GM21737 (cell line): Measurements from ENCODE around the gene LAIR1.
"Not testable (repeated sequence)": the region's sequence is repeated elsewhere in the genome, so short reads cannot be mapped to it uniquely, and the experiment has no call there.

Source experiments
- ATAC-seq: cut with Tn5 transposase; IDR thresholded peaks from one replicate; pipeline ENCODE4 v1.9.1; 2021; ENCODE audit warnings: mild to moderate bottlenecking, moderate library complexity; ENCODE audit not compliant: unreplicated experiment

The LAIR1 gene

GRCh38 chr19:54364775-54365257 is at the start of gene LAIR1:
Gene LAIR1 (minus strand): TSS chr19:54364931. CDS start chr19:54364804, 127 bp downstream.
- no peak for ATAC-seq

GRCh38 chr19:54414156-54414555 is 49.4 kb upstream of the LAIR1 start:
- no peak for ATAC-seq

GRCh38 chr19:54412877-54413276 is 48.1 kb upstream of the LAIR1 start:
- no peak for ATAC-seq

- ATAC-seq = no peak
Observed at GRCh38 chr19:54411033-54411432, 46.3 kb upstream of the LAIR1 start.

- ATAC-seq = no peak
Observed at GRCh38 chr19:54408456-54409026, 43.8 kb upstream of the LAIR1 start.

GRCh38 chr19:54407780-54408179 is 43.0 kb upstream of the LAIR1 start:
- no peak for ATAC-seq

- no peak for ATAC-seq
Observed at GRCh38 chr19:54405628-54406027, 40.9 kb upstream of the LAIR1 start.

- no peak for ATAC-seq
Observed at GRCh38 chr19:54403054-54403453, 38.3 kb upstream of the LAIR1 start.

GRCh38 chr19:54400913-54401312 is 36.2 kb upstream of the LAIR1 start:
- no peak for ATAC-seq

- no peak for ATAC-seq
Observed at GRCh38 chr19:54399189-54399588, 34.5 kb upstream of the LAIR1 start.

- no peak for ATAC-seq
Observed at GRCh38 chr19:54395685-54396084, 31.0 kb upstream of the LAIR1 start.

GRCh38 chr19:54393381-54393780 is 28.6 kb upstream of the LAIR1 start:
- ATAC-seq = no peak

GRCh38 chr19:54392105-54392504 is 27.4 kb upstream of the LAIR1 start:
- ATAC-seq = no peak

- no peak for ATAC-seq
Observed at GRCh38 chr19:54391589-54392061, 26.9 kb upstream of the LAIR1 start.

GRCh38 chr19:54390942-54391577 is 26.3 kb upstream of the LAIR1 start:
- no peak for ATAC-seq

GRCh38 chr19:54389553-54389952 is 24.8 kb upstream of the LAIR1 start:
- no peak for ATAC-seq

GRCh38 chr19:54388802-54389139 is 24.0 kb upstream of the LAIR1 start:
- ATAC-seq = peak; percentile 20

GRCh38 chr19:54387991-54388801 is 23.5 kb upstream of the LAIR1 start:
- peak; percentile 54 for ATAC-seq

- ATAC-seq = no peak
Observed at GRCh38 chr19:54383330-54383729, 18.6 kb upstream of the LAIR1 start.

GRCh38 chr19:54382041-54382440 is 17.3 kb upstream of the LAIR1 start:
- not testable (repeated sequence) for ATAC-seq

GRCh38 chr19:54380897-54381296 is 16.2 kb upstream of the LAIR1 start:
- no peak for ATAC-seq

GRCh38 chr19:54379187-54379678 is 14.5 kb upstream of the LAIR1 start:
- ATAC-seq = no peak
